HuH-7 (cell line): ENCODE results near the gene AGO3.
"Not testable (repeated sequence)": the region's sequence is repeated elsewhere in the genome, so short reads cannot be mapped to it uniquely, and the experiment has no call there.

Source experiments
- DNase-seq: peaks from one replicate; pipeline ENCODE4 v3.0.0; 2011; ENCODE audit warnings: low spot score

Gene AGO3

DNA sequence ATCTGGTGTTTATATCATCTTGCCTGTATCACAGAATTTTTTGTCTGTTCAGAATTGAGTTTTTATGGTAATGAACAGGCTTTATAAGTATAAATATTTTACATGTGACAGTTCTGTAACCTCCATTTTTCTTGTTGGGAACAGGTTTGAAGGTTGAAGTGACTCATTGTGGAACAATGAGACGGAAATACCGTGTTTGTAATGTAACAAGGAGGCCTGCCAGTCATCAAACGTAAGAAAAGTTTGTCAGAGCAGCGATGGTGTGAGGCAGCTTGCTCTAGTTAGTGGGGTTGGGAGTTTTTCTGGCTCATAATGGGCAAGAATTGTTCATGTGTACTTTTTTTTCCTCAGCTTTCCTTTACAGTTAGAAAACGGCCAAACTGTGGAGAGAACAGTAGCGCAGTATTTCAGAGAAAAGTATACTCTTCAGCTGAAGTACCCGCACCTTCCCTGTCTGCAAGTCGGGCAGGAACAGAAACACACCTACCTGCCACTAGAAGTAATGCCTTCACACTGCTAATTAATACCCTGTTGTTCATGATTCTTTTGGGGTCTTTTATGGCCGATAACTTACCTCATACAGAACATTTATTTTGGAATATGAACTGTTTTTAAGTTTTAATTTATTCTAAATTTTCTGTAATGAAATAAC lies 77.8 kb downstream of the AGO3 start:
- DNase-seq = no peak

DNA sequence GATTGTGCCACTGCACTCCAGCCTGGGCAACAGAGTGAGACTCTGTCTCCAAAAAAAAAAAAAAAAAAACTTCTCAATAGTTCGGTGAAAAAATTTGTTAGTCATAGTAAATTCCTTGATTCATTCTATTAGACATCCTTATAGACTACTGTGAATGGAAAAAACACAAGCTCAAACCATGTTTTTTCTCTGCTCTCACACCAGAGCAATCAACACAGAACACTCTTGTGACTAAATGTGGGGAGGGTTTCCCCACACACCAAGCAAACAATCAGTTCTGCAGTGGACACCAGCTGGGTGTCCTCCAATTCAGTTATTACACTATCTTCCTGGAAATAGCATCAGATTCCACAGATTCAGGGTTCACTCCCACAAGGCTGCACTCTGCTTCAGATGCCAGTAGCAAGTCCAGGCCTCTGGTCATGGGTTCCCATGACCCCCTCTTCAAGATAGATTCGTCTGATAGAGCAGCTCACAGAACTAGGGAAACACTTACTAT lies 83.9 kb downstream of the AGO3 start:
- no peak for DNase-seq

DNA sequence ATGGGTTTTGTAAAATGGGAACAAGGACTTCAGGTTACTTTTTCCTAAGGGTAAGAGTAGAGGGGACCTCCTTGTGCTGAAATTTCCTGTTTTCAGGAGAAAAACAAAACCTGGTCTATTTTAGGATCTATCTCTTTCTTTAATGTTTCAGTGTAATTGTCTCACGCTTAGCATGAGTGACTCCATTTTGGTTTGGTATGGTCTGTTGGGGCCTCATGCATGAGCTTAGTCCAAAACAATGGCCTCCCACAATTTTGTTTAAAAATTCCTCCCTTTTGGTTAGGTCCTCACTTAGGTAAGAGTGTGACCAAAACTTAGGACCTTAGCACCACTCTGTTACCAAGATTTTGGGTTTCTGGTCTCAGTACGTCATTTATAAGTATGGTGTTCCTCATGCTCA lies 85.8 kb downstream of the AGO3 start:
- no peak for DNase-seq

DNA sequence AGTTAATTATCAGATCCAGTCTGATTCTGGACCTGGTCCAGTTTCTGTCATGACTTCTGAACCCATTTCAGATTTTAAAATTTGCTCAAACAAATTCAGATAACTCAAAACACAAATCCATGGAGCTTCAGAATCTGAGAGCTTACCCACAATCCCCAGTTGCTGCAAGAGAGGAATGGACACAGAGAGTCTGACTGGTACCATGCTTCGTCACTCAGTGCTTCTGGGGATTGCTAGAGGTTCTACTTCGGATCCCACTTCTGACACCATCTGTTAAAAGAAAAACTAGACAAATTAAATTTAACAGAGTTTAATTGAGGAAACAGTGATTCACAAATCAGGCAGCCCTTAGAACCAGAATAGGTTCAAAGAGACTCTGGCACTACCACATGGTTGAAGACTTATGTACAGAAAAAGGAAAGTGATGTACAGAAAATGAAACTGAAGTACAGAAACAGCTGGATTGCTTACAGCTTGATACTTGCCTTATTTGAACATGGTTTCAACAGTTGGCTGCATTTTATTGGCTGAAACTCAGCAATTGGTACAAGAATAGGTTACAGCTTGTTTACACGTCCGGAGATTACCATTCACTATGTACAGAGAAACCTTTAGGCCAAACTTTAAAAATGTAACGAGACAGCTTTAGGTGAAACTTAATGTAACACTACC lies 92.3 kb downstream of the AGO3 start:
- DNase-seq = no peak

DNA sequence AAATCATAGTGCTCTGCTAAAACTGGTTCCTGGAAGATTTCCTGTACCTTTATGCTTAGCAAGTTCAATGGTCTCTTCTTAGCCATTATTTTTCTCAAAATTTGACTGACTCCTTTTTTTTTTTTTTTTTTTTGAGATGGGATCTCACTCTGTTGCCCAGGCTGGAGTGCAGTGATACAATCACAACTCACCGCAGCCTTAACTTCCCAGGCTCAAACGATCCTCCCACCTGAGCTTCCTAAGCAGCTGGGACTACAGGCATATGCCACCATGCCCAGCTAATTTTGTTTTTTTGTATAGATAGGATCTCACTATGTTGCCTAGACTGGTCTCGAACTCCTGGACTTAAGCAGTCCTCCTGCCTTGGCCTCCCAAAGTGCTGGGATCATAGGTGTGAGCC lies 93.1 kb downstream of the AGO3 start:
- DNase-seq = not testable (repeated sequence)

DNA sequence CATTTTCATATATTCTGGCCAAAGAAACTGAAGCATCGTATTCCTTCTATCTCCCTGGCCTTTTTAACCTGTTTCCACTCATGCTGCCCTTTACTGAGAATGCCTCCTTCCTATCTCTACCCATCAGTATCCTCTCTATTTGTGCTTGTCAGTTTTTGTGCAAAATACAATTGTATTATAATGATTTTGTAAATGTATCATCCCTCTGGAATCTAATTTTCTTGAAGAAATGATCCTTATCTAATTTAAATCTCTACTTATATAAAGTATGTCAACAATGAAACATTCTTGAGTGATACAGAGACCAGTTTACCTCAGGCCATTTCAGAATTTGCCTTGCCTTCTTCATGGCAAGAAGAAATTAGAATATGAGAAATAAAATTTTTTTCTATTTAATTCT lies 93.9 kb downstream of the AGO3 start:
- no peak for DNase-seq

DNA sequence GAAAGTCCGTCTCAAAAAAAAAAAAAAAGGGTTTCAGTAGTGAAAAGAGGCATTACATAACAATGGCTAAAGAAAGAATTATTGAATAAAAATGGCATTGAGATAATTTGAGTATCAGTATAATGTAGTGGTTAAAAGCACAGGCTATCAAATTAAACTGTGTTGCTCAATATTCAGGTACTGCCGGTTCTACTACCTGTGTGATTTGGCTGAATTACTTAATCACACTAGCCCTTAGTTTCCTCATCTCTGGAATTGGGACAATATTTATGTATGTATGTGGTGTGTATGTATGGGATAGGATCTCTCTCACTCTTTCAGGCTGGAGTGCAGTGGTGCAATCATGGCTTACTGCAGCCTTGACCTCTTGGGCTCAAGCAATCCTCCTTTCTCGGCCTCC lies 96.9 kb downstream of the AGO3 start:
- DNase-seq = no peak

DNA sequence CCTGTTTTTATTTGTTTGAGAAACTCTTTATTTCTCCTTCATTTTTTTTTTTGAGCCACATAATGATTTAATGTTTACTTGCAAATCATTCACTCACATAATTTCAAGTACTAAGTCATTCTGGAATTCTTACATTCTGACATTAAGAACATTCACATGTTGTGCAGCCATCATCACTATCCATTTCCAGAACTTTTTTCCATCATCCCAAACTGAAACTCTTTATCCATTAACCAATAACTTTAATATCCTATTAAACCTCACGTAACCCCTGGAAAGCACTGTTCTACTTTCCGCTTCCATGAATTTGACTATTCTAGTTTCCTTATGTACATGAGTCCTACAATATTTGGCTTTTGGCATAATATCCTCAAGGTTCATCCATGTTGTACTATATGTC lies 100.5 kb downstream of the AGO3 start:
- DNase-seq = no peak

DNA sequence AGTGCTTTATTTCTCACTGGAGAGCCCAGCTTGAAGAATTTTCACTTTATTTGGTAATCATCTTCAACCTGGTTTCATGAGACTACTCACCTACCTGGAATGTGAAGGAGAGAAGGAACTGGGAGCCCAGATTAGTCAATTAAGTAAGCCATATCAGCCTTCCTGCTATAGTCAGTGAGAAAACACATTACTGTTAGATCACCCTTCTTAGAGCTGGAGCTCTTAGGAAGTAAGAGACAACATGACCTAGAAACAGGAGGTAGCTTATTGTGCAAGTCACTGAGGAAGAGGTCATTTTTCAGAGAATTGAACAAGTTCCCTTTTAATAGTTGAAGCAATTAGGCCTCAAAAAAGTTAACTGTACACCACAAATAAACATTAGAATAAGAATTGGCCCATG lies 103.8 kb downstream of the AGO3 start:
- DNase-seq = no peak

DNA sequence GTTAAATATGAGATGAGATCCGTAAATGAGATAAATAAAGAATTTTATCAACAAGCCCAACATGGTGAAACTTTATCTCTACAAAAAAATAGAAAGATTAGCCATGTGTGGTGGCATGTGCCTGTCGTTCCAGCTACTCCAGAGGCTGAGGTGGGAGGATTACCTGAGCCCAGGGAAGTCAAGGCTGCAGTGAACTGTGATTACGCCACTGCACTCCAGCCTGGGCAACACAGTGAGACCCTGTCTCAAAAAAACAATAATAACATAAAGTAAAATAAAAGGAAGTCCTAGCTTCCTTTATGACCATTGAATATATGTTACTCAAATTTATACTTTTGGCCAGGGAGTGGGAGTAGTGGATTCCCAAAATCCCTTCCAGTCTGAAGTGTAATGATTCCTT lies 104.2 kb downstream of the AGO3 start:
- no peak for DNase-seq

DNA sequence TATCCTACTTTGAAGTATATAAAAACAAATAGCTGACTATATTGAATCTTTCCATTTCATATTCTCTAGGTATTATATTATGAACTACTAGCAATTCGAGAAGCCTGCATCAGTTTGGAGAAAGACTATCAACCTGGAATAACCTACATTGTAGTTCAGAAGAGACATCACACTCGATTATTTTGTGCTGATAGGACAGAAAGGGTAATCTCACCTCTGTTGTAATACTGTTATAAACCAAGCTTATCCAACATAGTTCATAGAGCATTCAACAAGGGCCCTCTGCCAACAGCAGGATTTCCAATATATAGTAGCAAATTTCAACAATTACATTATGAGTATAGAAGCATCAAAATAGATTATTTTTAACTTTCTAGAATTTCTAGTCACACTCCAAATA lies 109.3 kb downstream of the AGO3 start:
- DNase-seq = no peak

DNA sequence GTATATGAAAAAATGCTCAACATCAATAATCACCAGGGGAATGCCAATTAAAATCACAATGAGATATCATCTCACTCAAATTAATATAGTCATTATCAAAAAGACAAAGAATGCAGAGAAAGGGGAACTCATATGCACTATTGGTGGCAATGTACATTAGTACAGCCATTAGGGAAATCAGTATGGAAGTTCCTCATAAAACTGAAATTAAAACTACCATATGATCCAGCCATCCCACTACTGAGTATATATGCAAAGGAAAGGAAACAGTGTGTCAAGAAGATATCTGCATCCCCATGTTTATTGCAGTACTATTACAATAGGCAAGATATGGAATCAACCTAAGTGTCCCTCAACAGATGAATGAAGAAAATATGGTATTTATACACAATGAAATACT lies 120.9 kb downstream of the AGO3 start:
- no peak for DNase-seq

DNA sequence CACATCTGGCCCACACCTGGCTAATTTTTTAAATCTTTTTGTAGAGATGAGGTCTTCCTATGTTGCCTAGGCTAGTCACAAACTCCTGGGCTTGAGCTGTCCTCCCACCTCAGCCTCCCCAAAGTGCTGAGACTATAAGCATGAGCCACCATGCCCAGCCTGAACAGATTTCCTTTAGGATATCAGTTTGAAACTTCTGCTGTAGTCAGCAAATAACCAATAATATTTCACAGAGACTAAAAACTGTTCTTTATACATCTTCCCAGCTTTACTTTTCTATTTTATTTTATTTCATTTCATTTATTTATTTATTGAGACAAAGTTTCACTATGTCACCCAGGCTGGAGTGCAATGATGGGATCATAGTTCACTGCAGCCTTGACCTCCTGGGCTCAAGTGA lies 123.1 kb downstream of the AGO3 start:
- DNase-seq = no peak

DNA sequence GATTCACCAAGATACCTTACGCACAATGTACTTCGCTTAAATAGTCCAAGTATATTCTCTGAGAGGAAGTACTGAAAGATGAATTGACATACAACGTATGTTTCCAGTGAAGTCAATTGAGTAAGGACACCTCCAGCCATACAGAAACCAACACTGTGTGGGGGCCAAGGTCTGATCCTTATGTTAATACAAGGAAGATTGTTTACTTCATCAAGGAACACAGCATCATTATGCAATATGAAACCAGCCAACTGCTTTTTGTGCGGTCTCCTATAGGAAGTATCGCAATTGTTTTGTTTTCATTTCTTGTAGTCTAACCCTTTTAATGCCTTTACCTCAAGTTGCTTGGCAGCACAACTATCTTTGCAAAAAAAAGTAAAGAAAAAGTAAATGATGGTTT lies 124.8 kb downstream of the AGO3 start:
- no peak for DNase-seq

DNA sequence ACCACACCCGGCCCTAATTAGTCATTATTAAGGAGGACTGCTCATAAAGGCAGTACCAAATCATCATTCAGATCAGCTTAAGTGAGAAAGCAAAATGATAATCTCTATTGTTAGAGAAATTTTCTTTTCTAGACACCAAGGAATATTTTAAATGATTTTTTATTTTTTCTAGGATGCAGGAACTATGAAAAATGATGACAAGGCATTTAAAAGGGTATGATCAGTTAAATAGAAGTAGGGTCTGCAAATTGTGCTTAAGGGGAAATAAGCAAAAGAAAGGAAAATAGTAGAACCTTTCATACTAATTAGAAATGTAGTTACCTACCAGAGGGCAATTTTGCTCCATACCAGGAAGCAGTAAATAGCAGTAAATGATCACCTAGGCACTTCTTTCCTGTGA lies 131.4 kb downstream of the AGO3 start:
- DNase-seq = no peak

DNA sequence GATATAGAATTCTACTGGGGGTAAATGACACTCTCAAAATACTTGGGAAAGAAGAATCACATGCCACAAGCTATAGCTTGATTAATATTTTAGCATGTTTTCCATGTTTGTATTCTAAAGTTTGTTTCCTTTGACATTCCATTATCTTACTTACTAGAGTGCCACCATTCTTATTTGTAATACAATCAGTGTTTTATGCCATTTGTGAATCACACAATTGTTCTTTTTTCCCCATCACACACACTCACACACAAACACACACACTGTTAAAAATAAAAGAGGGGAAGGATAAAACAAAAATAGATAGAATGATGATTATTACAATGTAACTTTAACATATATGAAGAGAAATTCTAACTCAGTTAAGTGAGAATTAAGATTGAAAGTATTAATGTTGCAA lies 137.0 kb downstream of the AGO3 start:
- no peak for DNase-seq

DNA sequence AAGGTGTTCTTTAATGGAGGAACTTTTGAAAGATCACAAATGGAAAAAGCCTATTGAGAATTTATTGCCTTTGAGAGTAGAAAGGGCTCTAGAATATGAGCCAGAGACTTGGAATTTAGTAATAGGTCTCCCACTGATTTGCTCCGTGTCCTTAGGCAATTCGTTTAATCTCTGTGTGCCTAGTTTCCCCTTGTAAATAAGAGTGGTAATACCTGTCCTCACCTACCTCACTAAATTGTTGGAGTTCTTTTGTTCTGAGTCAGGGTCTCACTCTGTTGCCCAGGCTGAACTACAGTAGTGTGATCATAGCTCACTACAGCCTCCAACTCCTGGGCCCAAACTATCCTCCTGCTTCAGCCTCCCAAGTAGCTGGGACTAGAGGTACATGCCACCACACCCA lies 138.0 kb downstream of the AGO3 start:
- no peak for DNase-seq

DNA sequence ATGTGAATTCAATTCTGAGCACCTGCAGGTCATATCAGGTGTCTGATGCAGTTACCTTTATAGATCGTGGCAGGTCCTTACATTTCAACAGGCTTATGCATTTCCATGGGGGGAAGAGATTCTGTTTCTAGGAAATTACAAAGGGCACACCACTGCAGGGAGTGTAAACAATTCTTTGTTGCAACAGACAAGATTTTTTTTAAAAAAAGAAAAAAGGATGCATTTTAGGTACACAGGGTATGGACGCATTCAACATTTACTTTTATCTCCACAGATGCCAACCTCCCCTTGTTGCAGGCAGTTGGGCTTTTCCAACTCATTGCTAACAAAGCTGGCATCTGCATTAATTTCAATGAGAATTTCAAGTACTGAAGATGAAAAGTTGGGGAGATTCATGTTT lies 139.4 kb downstream of the AGO3 start:
- DNase-seq = no peak

DNA sequence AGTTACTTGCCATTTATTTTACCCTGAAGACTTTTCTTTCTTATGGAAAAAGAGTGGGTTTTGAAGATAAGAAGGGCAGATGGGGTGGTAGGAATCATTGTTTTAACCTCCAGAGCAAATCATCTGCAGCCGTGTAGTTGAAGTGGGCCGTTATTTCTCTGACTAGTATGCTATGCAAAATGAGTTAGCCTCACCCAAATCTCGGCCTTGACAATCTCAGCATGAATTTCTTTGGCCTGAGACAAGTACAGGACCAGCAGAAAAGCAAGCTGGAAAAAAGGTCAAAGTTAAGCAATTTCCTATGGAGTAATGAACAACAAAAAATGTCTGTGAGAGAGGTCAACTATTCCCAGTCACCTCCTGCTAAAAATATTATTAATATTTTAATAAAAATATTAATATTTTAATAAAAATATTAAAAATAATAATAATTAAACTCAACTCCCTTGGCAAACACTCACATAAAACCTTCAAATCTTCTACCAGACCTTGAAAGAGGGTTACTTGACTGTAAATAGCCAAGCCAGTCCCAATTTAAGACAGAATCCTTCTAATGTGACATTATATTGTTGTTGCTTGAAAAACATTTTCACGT lies 146.2 kb downstream of the AGO3 start:
- no peak for DNase-seq

DNA sequence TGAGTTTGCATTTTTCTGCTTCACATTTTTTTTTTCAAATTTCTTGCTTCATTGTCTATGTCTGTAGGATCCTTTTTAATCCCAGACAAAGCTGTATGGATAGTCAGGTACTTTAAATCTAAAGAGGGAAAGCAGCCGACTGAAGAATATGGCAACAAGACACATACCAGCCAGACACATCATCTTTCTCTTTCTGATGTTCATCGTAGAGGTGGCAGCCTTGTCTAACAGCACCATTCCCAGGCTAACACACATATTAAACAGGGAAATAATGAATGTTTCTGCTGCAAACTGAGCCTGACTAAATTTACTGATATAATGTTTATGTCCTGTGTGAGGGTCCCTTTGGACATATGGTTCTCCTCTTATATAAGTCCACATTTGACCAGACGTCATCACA lies 149.3 kb downstream of the AGO3 start:
- DNase-seq = no peak

DNA sequence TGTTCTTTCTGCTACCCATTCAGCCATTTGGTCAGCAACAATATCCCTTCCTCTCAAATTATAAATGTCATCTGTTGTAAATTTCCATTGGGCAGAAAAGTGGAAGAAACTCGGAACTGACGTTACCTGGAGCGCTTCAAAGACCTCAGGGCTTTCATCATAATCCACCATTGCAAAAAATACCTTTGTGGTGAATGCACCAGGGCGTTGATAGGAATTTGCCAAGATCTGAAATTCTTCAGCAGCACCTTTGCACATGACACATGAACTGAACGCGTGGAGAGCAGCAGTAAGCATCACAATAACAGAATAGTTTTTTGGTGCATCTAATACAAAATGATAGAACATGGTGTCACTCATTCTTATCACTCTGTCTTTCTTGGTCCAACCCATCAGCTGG lies 149.9 kb downstream of the AGO3 start:
- no peak for DNase-seq

DNA sequence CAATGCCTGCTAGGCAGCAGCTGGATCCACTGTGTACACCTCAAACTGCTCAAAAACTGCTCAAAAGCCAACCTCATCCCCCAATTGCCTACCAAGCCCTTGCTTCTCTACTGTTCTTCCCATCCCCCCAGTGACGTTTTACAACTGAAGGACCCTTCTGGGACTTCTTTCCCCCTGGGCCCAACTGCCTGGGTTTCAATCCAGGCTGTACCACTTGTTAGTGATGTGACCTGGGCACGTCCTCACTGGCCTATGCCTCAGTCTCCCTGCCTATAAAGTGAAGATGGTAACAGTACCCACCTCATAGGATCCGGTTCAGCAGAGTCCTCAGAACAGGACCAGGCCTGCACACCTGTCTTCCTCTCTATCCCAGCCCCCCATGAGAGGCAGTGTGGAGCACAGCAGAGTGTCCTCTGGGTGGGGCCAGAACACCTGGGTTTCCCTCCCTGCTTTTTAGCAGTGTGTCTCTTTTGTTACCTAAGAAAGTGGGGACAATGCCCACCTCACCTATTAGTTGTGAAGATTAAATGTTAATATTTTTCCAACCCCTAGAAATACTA lies 151.1 kb downstream of the AGO3 start:
- no peak for DNase-seq

DNA sequence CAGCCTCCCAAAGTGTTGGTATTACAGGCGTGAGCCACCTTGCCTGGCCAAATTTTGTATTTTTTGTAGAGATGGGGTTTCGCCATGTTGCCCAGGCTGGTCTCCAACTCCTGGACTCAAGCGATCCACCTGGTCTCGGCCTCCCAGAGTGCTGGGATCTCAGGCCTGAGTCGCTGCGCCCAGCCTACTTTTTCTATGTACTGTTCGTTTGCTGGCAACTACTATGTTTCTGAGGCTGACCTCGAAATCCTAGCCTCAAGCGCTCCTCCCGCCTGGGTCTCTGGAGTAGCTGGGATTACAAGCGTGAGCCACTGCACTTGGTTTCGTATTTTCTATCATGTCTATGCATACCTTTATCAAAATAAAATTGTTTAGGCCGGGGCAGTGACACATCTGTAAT lies 152.3 kb downstream of the AGO3 start:
- no peak for DNase-seq
